Spleen (tissue), 11 donors: ENCODE data around the gene TP53. TPM values are rescaled to one million over a fixed set of nuclear protein-coding genes. Genes with fewer than 3 reads are reported as not detected.

Source experiments
- DNase-seq: peaks from one replicate; pipeline ENCODE4 v3.0.0-alpha.2; 2020
- H3K27ac ChIP-seq, 8 donors: fragments of 200-600 bp; sonication (generic) in 7 of 8; 1 replicate in 4 of 8; 2 replicates in 4 of 8; pipeline versions ENCODE4 v1.5.0 to v1.8.0; 2016 to 2021; ENCODE audit warnings: inconsistent platforms in 4 of 8, mild to moderate bottlenecking in 4 of 8, moderate library complexity in 1 of 8
- H3K27me3 ChIP-seq, 7 donors: fragments of 200-600 bp; sonication (generic) in 6 of 7; replicated peaks in 1 of 7; 1 replicate in 4 of 7; 2 replicates in 3 of 7; pipeline versions ENCODE4 v1.5.0 to v1.8.0; 2016 to 2021; ENCODE audit warnings: inconsistent platforms in 3 of 7, mild to moderate bottlenecking in 1 of 7
- H3K36me3 ChIP-seq, 6 donors: fragments of 200-600 bp; sonication (generic) in 5 of 6; 1 replicate in 4 of 6; 2 replicates in 2 of 6; pipeline versions ENCODE4 v1.5.0 to v1.8.0; 2016 to 2021; ENCODE audit warnings: inconsistent platforms in 2 of 6
- H3K4me1 ChIP-seq, 6 donors: fragments of 200-600 bp; sonication (generic) in 5 of 6; 1 replicate in 3 of 6; 2 replicates in 3 of 6; pipeline versions ENCODE4 v1.5.0 to v1.8.0; 2016 to 2021; ENCODE audit warnings: inconsistent platforms in 3 of 6
- H3K4me3 ChIP-seq, 8 donors: fragments of 200-600 bp; sonication (generic) in 7 of 8; 1 replicate in 4 of 8; 2 replicates in 4 of 8; pipeline versions ENCODE4 v1.5.0 to v1.8.0; 2016 to 2021; ENCODE audit warnings: inconsistent platforms in 4 of 8, mild to moderate bottlenecking in 4 of 8, moderate library complexity in 2 of 8
- H3K9me3 ChIP-seq, 8 donors: fragments of 200-600 bp; sonication (generic) in 7 of 8; 1 replicate in 4 of 8; 2 replicates in 4 of 8; pipeline versions ENCODE4 v1.5.0 to v1.8.0; 2016 to 2021; ENCODE audit warnings: inconsistent platforms in 4 of 8
- POLR2A ChIP-seq, 3 donors: fragments of 450-650 bp; IDR thresholded peaks; one replicate each; pipeline ENCODE4 v1.5.1; 2017; ENCODE audit warnings: antibody characterized with exemption in 3 of 3, mild to moderate bottlenecking in 1 of 3
- POLR2AphosphoS5 ChIP-seq, 3 donors: sonication (generic); formaldehyde crosslinking; IDR thresholded peaks; one replicate each; pipeline ENCODE4 v1.5.1; 2017; ENCODE audit warnings: antibody characterized with exemption in 3 of 3
- WGBS, 5 donors: extraction: QIAGEN DNeasy Blood & Tissue Kit in 3 of 5; methylation state at CpG; one replicate each; pipeline versions ENCODE4 v1.1.5 to v1.1.7; 2013 to 2018; 5-methylcytosine and 5-hydroxymethylcytosine counted together
- intact Hi-C: fragments of 100-400 bp; cut with DNase I; formaldehyde crosslinking; loops from one replicate; pipeline ENCODE4 v1.15.0; 2023; ENCODE audit warnings: low total_unique reads
- polyA plus RNA-seq, 3 donors: library from polyadenylated mRNA; stranded (reverse); fragments of 200-250 nt; gene quantifications; one replicate each; pipeline ENCODE4 v1.2.1, GENCODE V29; 2013
- total RNA-seq, 7 donors: library from RNA; depleted of rRNA in 3 of 7; stranded (reverse); fragments of >200 nt in 3 of 7; fragmentation: NEBNext Ultra II Directional in 4 of 7; extraction: Animal tissue kit (Norgen Biotek cat#: 25700) in 4 of 7; gene quantifications; one replicate each; pipeline versions ENCODE4 v1.1.0 to v1.2.1, GENCODE V29; 2016 to 2021
- TF ChIP-seq, protein P1 (sequence below), 11 experiments: fragments of 200-600 bp in 7 of 11; fragments of 450-650 bp in 4 of 11; sonication (generic) in 4 of 11; IDR thresholded peaks in 8 of 11; conservative IDR thresholded peaks in 3 of 11; 1 replicate in 7 of 11; 2 replicates in 4 of 11; pipeline versions ENCODE4 v1.4.0 to v1.8.0; 2016 to 2021; ENCODE audit warnings: antibody characterized with exemption in 11 of 11, inconsistent platforms in 4 of 11, mild to moderate bottlenecking in 1 of 11
- donor health status: healthy with polysubstance abuse.
- donor health status: DM: no; HTN: no; CAD: no; lungs with moderate emphysema.
- donor health status: DM: no; HTN: no; CAD: no.
- donor health status: Bipolar disorder and iron deficiency.
- donor health status: healthy.
- donor health status: DM: no; HTN: no; CAD: no.
- donor health status: DM: yes; HTN: yes; CAD: no.

The TP53 gene
- total and polyA plus RNA-seq, 10 donors, result 33.6 to 83.9 (median 44.9) TPM

GRCh38 chr17:7714721-7715594, 27.7 kb upstream of the TP53 start:
- Histone ChIP-seq H3K27me3 (peaks cover 5 to 93% (median 48%) of the 10 kb centered on the region in 7 donors), H3K4me1 (peaks cover 9 to 31% (median 24%) of the 10 kb centered on the region in 6 donors), H3K4me3 (no peak overlapping the region), H3K9me3 (no peaks in the 10 kb centered on the region), H3K36me3 (no peaks in the 10 kb centered on the region), H3K27ac (no peak overlapping the region)
- TF ChIP-seq, protein P1, sequence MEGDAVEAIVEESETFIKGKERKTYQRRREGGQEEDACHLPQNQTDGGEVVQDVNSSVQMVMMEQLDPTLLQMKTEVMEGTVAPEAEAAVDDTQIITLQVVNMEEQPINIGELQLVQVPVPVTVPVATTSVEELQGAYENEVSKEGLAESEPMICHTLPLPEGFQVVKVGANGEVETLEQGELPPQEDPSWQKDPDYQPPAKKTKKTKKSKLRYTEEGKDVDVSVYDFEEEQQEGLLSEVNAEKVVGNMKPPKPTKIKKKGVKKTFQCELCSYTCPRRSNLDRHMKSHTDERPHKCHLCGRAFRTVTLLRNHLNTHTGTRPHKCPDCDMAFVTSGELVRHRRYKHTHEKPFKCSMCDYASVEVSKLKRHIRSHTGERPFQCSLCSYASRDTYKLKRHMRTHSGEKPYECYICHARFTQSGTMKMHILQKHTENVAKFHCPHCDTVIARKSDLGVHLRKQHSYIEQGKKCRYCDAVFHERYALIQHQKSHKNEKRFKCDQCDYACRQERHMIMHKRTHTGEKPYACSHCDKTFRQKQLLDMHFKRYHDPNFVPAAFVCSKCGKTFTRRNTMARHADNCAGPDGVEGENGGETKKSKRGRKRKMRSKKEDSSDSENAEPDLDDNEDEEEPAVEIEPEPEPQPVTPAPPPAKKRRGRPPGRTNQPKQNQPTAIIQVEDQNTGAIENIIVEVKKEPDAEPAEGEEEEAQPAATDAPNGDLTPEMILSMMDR (IDR thresholded peaks at IDR 0.05 in 8 of 11, conservative IDR thresholded peaks at IDR 0.05 in 3 of 11), result no peak
- TF ChIP-seq POLR2A (IDR thresholded peaks at IDR 0.05), result no peak
- no peak for TF ChIP-seq POLR2AphosphoS5 (IDR thresholded peaks at IDR 0.05)
- DNase-seq, result no peak
- intact Hi-C loops, result no loop called here
- WGBS, 5 donors, result 77 to 89% (median 80%) methylated on average over 10 of the region's 10 CpGs

DNA sequence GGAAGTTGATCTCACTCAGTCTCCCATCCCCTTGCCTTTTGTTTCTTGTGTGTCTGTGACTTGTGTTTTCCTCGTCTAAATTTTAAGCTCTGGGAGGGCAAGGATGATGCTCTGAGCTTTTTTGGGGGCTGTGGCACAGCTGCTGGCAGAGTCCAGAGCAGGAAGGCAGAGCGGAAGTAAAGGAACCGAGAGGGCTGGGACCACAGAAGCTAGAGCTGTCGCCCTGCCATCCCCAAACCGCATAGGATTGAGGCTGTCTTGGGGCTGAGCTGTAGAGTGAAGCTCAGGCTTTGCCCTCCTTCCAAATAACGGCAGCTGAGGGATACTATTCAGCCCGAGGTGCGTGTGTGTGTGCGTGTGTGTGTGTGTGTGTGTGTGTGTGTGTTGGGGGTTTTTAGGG, 26.5 kb upstream of the TP53 start:
- intact Hi-C loops, result no loop called here
- Histone ChIP-seq H3K4me1 (peaks cover 9 to 32% (median 25%) of the 10 kb centered on the region in 6 donors), H3K27ac (no peak overlapping the region), H3K27me3 (peaks cover 5 to 89% (median 39%) of the 10 kb centered on the region in 7 donors), H3K9me3 (no peaks in the 10 kb centered on the region), H3K4me3 (no peak overlapping the region), H3K36me3 (no peaks in the 10 kb centered on the region)
- no peak for DNase-seq
- 5 to 20% (median 19%) methylated on average over 9 of the region's 9 CpGs for WGBS, 5 donors
- TF ChIP-seq, protein P1 (IDR thresholded peaks at IDR 0.05 in 8 of 11, conservative IDR thresholded peaks at IDR 0.05 in 3 of 11), result no peak
- TF ChIP-seq POLR2AphosphoS5 (IDR thresholded peaks at IDR 0.05) (no peak), POLR2A (IDR thresholded peaks at IDR 0.05) (no peak)

- Histone ChIP-seq H3K4me1 (peaks cover 5 to 20% (median 15%) of the 10 kb centered on the region in 6 donors), H3K27ac (no peak overlapping the region), H3K4me3 (no peak overlapping the region), H3K9me3 (no peaks in the 10 kb centered on the region), H3K36me3 (no peaks in the 10 kb centered on the region), H3K27me3 (peaks cover 2 to 89% (median 35%) of the 10 kb centered on the region in 7 donors)
- DNase-seq, result no peak
- intact Hi-C loops, result no loop called here
- TF ChIP-seq POLR2A (IDR thresholded peaks at IDR 0.05) (no peak), POLR2AphosphoS5 (IDR thresholded peaks at IDR 0.05) (no peak)
- TF ChIP-seq, protein P1 (IDR thresholded peaks at IDR 0.05 in 8 of 11, conservative IDR thresholded peaks at IDR 0.05 in 3 of 11), result no peak
- WGBS, 5 donors, result 29 to 42% (median 36%) methylated on average over 15 to 19 of the region's 19 CpGs
These were observed 25.0 kb upstream of the TP53 start for GRCh38 chr17:7712111-7712771.
